Measurements from ENCODE around the gene MST1. TPM values are rescaled to one million over a fixed set of nuclear protein-coding genes. Genes with fewer than 3 reads are reported as not detected.

The MST1 gene
- total and polyA plus RNA-seq, 12 donors = 2.3 to 16.0 (median 3.8) TPM

DNA sequence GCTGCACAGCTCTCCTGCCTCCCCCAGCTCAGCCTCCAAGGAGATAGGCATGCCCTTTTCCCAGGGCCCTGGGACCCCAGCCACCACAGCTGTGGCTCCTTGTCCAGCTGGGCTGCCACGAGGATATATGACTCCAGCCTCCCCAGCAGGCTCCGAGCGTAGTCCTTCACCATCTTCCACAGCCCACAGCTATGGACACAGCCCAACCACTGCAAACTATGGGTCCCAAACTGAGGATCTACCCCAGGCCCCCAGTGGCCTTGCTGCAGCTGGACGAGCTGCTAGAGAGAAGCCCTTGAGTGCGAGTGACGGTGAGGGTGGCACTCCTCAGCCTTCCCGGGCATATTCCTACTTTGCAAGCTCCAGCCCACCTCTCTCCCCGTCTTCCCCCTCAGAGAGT, 35.7 kb downstream of the MST1 start:
- no peak for DNase-seq
- TF ChIP-seq CTCF (IDR thresholded peaks at IDR 0.05) = no peak

GRCh38 chr3:49652903-49653415, 36.3 kb downstream of the MST1 start:
- intact Hi-C loops (cut with DNase I) = loop anchor here in 1 of 10 donors (5.0 kb wide), 1 partner anchor 96 kb away; no protein-coding TSS in a partner anchor
- no peak overlapping the region for H3K4me3 ChIP-seq
- DNase-seq (no peak), ATAC-seq (no peak)
- peaks cover 0 to 22% (median 9%) of the 10 kb centered on the region in 9 donors for H3K4me1 ChIP-seq
- peaks cover 0 to 11% (median 0%) of the 10 kb centered on the region in 9 donors for H3K36me3 ChIP-seq
- H3K27ac ChIP-seq = no peak overlapping the region
- no peaks in the 10 kb centered on the region for H3K9me3 ChIP-seq
- H3K27me3 ChIP-seq = no peaks in the 10 kb centered on the region
- no peak for TF ChIP-seq CTCF (IDR thresholded peaks at IDR 0.05)
- WGBS, 2 donors = 88 to 90% methylated on average over 21 of the region's 21 CpGs

More for the DNA sequence above, 35.7 kb downstream of the MST1 start:
- peaks cover 0 to 11% (median 0%) of the 10 kb centered on the region in 9 donors for H3K36me3 ChIP-seq
- 71 to 74% methylated on average over 8 of the region's 8 CpGs for WGBS, 2 donors
- no peaks in the 10 kb centered on the region for H3K27me3 ChIP-seq
- H3K4me1 ChIP-seq = peaks cover 0 to 15% (median 4%) of the 10 kb centered on the region in 9 donors
- H3K4me3 ChIP-seq = no peak overlapping the region
- ATAC-seq = no peak
- no peak overlapping the region for H3K27ac ChIP-seq
- no peaks in the 10 kb centered on the region for H3K9me3 ChIP-seq
- intact Hi-C loops (cut with DNase I) = loop anchor here in 1 of 10 donors (5.0 kb wide), 1 partner anchor 96 kb away; no protein-coding TSS in a partner anchor

DNA sequence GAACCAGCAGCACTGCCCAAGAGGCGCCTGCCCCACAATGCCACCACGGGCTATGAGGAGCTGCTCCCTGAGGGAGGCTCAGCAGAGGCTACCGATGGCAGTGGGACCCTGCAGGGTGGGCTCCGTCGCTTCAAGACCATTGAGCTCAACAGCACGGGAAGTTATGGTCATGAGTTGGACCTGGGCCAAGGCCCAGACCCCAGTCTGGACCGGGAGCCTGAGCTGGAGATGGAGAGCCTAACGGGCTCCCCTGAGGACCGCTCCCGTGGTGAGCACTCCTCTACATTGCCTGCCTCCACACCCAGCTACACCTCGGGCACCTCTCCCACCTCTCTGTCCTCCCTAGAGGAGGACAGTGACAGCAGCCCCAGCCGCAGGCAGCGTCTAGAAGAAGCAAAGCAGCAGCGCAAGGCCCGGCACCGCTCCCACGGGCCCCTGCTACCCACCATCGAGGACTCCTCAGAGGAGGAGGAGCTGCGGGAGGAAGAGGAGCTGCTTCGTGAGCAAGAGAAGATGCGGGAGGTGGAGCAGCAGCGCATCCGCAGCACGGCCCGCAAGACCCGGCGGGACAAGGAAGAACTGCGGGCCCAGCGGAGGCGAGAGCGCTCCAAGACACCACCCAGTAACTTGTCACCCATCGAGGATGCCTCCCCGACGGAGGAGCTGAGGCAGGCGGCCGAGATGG, 36.9 kb downstream of the MST1 start:
- no peak for ATAC-seq
- peaks cover 0 to 11% (median 0%) of the 10 kb centered on the region in 9 donors for H3K36me3 ChIP-seq
- no peak for DNase-seq
- no peak for TF ChIP-seq CTCF (IDR thresholded peaks at IDR 0.05)
- H3K9me3 ChIP-seq = no peaks in the 10 kb centered on the region
- no peaks in the 10 kb centered on the region for H3K27me3 ChIP-seq
- peaks cover 3 to 28% (median 15%) of the 10 kb centered on the region in 9 donors for H3K4me1 ChIP-seq
- WGBS, 2 donors = 90 to 91% methylated on average over 36 of the region's 36 CpGs
- no peak overlapping the region for H3K27ac ChIP-seq
- no peak overlapping the region for H3K4me3 ChIP-seq
- intact Hi-C loops (cut with DNase I) = loop anchor here in 1 of 10 donors (5.0 kb wide), 1 partner anchor 95 kb away; no protein-coding TSS in a partner anchor

DNA sequence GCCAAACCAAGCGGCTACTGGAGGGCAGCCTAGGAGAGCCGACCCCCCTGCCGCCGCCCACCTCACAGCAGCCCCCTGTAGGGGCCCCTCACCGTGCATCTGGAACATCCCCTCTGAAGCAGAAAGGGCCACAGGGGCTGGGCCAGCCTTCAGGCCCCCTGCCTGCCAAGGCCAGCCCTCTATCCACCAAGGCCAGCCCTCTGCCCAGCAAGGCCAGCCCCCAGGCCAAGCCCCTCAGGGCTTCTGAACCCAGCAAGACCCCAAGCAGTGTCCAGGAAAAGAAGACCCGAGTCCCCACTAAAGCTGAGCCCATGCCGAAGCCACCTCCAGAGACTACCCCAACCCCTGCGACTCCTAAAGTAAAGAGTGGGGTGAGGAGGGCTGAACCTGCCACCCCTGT, 38.6 kb downstream of the MST1 start:
- no peak for DNase-seq
- Histone ChIP-seq H3K9me3 (no peaks in the 10 kb centered on the region), H3K4me1 (peaks cover 3 to 32% (median 19%) of the 10 kb centered on the region in 9 donors), H3K4me3 (no peak overlapping the region), H3K27ac (no peak overlapping the region), H3K27me3 (no peaks in the 10 kb centered on the region), H3K36me3 (peaks cover 0 to 11% (median 0%) of the 10 kb centered on the region in 9 donors)
- WGBS, 2 donors = 76 to 79% methylated on average over 8 of the region's 8 CpGs
- ATAC-seq = no peak
- no peak for TF ChIP-seq CTCF (IDR thresholded peaks at IDR 0.05)
- intact Hi-C loops (cut with DNase I) = loop anchor here in 1 of 10 donors (5.0 kb wide), 1 partner anchor 93 kb away; no protein-coding TSS in a partner anchor
